A549 treated with DMSO at 1 μM for 4 hours (cell line): Measurements from ENCODE around the gene HLA-DOA. TPM values are rescaled to one million over a fixed set of nuclear protein-coding genes. Genes with fewer than 3 reads are reported as not detected.

Experiments
- total RNA-seq: library from RNA; stranded (reverse); fragments of 200-300 nt; extraction: Qiagen RNA extraction; gene quantifications from 5 replicates; pipeline ENCODE4 v1.2.3, GENCODE V29; 2022; ENCODE audit warnings: low read depth

Gene HLA-DOA
- not detected in 5 replicates for total RNA-seq

GRCh38 chr6:33008944-33009861, at the start of gene HLA-DOA:
HLA-DOA (minus strand) TSS chr6:33009591.

GRCh38 chr6:32968093-32968866, 41.1 kb downstream of the HLA-DOA start, which contains the start of gene BRD2:
BRD2 (plus strand) TSS chr6:32968594; CDS start chr6:32972899, 4,305 bp downstream.

Other genes starting within 250 kb of the HLA-DOA start
- gene HLA-DQB2, start 246.1 kb downstream of the HLA-DOA start, total RNA-seq = not detected in 5 replicates
- 0.07 to 0.30 TPM (median 0.16 TPM) in 4 of 5 replicates, not detected in the other for gene HLA-DOB, start 192.6 kb downstream of the HLA-DOA start, total RNA-seq
- gene TAP2, start 170.9 kb downstream of the HLA-DOA start, total RNA-seq = 15.5 to 21.9 TPM (median 20.9 TPM) in 5 replicates
- gene PSMB8, start 165.5 kb downstream of the HLA-DOA start, total RNA-seq = 19.1 to 25.3 TPM (median 21.4 TPM) in 5 replicates
- gene TAP1, start 155.9 kb downstream of the HLA-DOA start, total RNA-seq = 27.3 to 36.0 TPM (median 34.2 TPM) in 5 replicates
- gene PSMB9, start 155.4 kb downstream of the HLA-DOA start, total RNA-seq = 16.5 to 22.1 TPM (median 17.2 TPM) in 5 replicates
- gene HLA-DMB, start 68.6 kb downstream of the HLA-DOA start, total RNA-seq = 1.2 to 2.3 TPM (median 1.7 TPM) in 5 replicates
- gene HLA-DMA, start 56.5 kb downstream of the HLA-DOA start, total RNA-seq = 2.2 to 3.7 TPM (median 3.3 TPM) in 5 replicates
- gene BRD2, start 41.0 kb downstream of the HLA-DOA start, total RNA-seq = 130 to 163 TPM (median 144 TPM) in 5 replicates
- gene HLA-DPA1, start 64.1 kb upstream of the HLA-DOA start, total RNA-seq = 0.10 TPM in 1 of 5 replicates, not detected in the others
- gene HLA-DPB1, start 66.4 kb upstream of the HLA-DOA start, total RNA-seq = not detected in 5 replicates
- 0.72 to 1.3 TPM (median 0.89 TPM) in 5 replicates for gene COL11A2, start 182.9 kb upstream of the HLA-DOA start, total RNA-seq
- gene RXRB, start 191.1 kb upstream of the HLA-DOA start, total RNA-seq = 15.3 to 22.5 TPM (median 21.5 TPM) in 5 replicates
- 107 to 124 TPM (median 114 TPM) in 5 replicates for gene SLC39A7, start 191.3 kb upstream of the HLA-DOA start, total RNA-seq
- gene HSD17B8, start 195.1 kb upstream of the HLA-DOA start, total RNA-seq = 13.1 to 16.0 TPM (median 14.4 TPM) in 5 replicates
- 20.4 to 27.4 TPM (median 26.6 TPM) in 5 replicates for gene RING1, start 198.9 kb upstream of the HLA-DOA start, total RNA-seq